A549 (cell line): ENCODE data around the gene LMX1B.

Source experiments
- CTCF ChIP-seq: fragments of >200 bp; sonication (Bioruptor Twin); formaldehyde crosslinking; IDR thresholded peaks from 3 replicates; pipeline ENCODE4 v1.5.1; 2016
- E2F6 ChIP-seq: IDR thresholded peaks from 2 replicates; pipeline ENCODE4 v1.6.1; 2012; ENCODE audit warnings: low read depth, borderline replicate concordance
- ELK1 ChIP-seq: fragments of 150-350 bp; IDR thresholded peaks from 2 replicates; pipeline ENCODE4 v1.6.1; 2014; ENCODE audit warnings: low read depth, mild to moderate bottlenecking, low read length
- EP300 ChIP-seq, 2 experiments: fragments of >200 bp; sonication (Bioruptor Twin); formaldehyde crosslinking; IDR thresholded peaks; 2 replicates in 1 of 2; 3 replicates in 1 of 2; pipeline ENCODE4 v1.6.1; 2016 to 2017
- FOSL2 ChIP-seq, 2 experiments: fragments of 450-650 bp in 1 of 2; fragments of >200 bp in 1 of 2; sonication (Bioruptor Twin) in 1 of 2; formaldehyde crosslinking; IDR thresholded peaks; 2 replicates each; pipeline versions ENCODE4 v1.5.0 to v1.6.1; 2016 to 2020; ENCODE audit warnings: mild to moderate bottlenecking in 1 of 2, moderate library complexity in 1 of 2
- HOXB5 ChIP-seq: fragments of 250-450 bp; sonication (Bioruptor Pico); IDR thresholded peaks from 2 replicates; pipeline ENCODE4 v1.5.0; 2020; ENCODE audit warnings: mild to moderate bottlenecking, moderate library complexity
- JUNB ChIP-seq: fragments of >200 bp; sonication (Bioruptor Twin); formaldehyde crosslinking; IDR thresholded peaks from 2 replicates; pipeline ENCODE4 v1.6.1; 2016
- MYC ChIP-seq: IDR thresholded peaks from 2 replicates; pipeline ENCODE4 v1.6.1; 2012; ENCODE audit warnings: mild to moderate bottlenecking, inconsistent platforms, low read length, improper control_type of control experiment, borderline replicate concordance
- PBX3 ChIP-seq: IDR thresholded peaks from 2 replicates; pipeline ENCODE4 v1.6.1; 2012
- POLR2A ChIP-seq: IDR thresholded peaks from 2 replicates; pipeline ENCODE4 v1.6.1; 2012; ENCODE audit warnings: mild to moderate bottlenecking, low read length
- RFX5 ChIP-seq: fragments of 450-650 bp; IDR thresholded peaks from 2 replicates; pipeline ENCODE4 v1.7.1; 2014; ENCODE audit warnings: antibody characterized with exemption, mild to moderate bottlenecking, moderate library complexity
- RNF2 ChIP-seq: fragments of 200-600 bp; sonication (generic); IDR thresholded peaks from 2 replicates; pipeline ENCODE4 v1.6.1; 2016; ENCODE audit warnings: low read depth, mild to moderate bottlenecking, antibody characterized with exemption, moderate library complexity, borderline replicate concordance
- TP53 ChIP-seq: fragments of 250-450 bp; sonication (Bioruptor Pico); IDR thresholded peaks from 2 replicates; pipeline ENCODE4 v1.5.0; 2021; ENCODE audit warnings: mild to moderate bottlenecking, moderate library complexity
- ZC3H11A ChIP-seq: fragments of 450-650 bp; IDR thresholded peaks from 2 replicates; pipeline ENCODE4 v1.6.1; 2014; ENCODE audit warnings: antibody characterized with exemption, mild to moderate bottlenecking

GRCh38 chr9:126628146-126628545 lies 14.4 kb downstream of the LMX1B start:
- TF ChIP-seq ZC3H11A (no peak), CTCF (no peak), MYC (no peak), EP300 (IDR thresholded peaks at IDR 0.05) (no peak), ELK1 (no peak), TP53 (CRISPR knock-in tag) (no peak), POLR2A (no peak), E2F6 (no peak), RFX5 (no peak), RNF2 (no peak), PBX3 (no peak), HOXB5 (no peak), JUNB (no peak), FOSL2 (IDR thresholded peaks at IDR 0.05) (no peak), FOSL2 (CRISPR knock-in tag; IDR thresholded peaks at IDR 0.05) (no peak)
